IMR-90 (cell line): Measurements from ENCODE around the gene CAMK2B. TPM values are rescaled to one million over a fixed set of nuclear protein-coding genes. Genes with fewer than 3 reads are reported as not detected.

Experiments used
- ATAC-seq: fragments of 200-7000 bp; cut with Tn5 transposase; 2 replicates; pipeline ENCODE4 v1.9.1; 2020; ENCODE audit warnings: low read depth, mild to moderate bottlenecking, moderate library complexity
- BruUV-seq: library from RNA; stranded (reverse); fragments of 400-500 nt; replicated peaks from 2 replicates; lab custom pipeline; 2021; lab: Mats Ljungman, UMichigan
- CTCF ChIA-PET: fragments of 300-600 bp; formaldehyde crosslinking; extraction: SDS; loops from one replicate; lab custom pipeline; 2021; ENCODE audit warnings: antibody characterized with exemption; lab: Yijun Ruan, JAX
- POLR2A ChIA-PET: fragments of 300-600 bp; sonication (Branson Sonifier 250); formaldehyde crosslinking; loops from one replicate; lab custom pipeline; 2022; ENCODE audit warnings: antibody characterized with exemption; ENCODE audit not compliant: unreplicated experiment; lab: Charles Lee
- DNase-seq: peaks from one replicate; pipeline ENCODE4 v3.0.0; 2013
- H2AFZ ChIP-seq: replicated peaks from 2 replicates; pipeline ENCODE3; 2013; ENCODE audit warnings: low read length, mild to moderate bottlenecking; ENCODE audit not compliant: poor library complexity
- H2AK5ac ChIP-seq: 2 replicates; pipeline ENCODE4 v1.6.1; 2013; ENCODE audit warnings: low read depth, low read length, inconsistent platforms
- H2AK9ac ChIP-seq: replicated peaks from 2 replicates; pipeline ENCODE3; 2013; ENCODE audit warnings: mild to moderate bottlenecking, low read depth, low read length, moderate library complexity; ENCODE audit not compliant: poor library complexity
- H2BK120ac ChIP-seq: 2 replicates; pipeline ENCODE4 v1.6.1; 2013; ENCODE audit warnings: low read depth, low read length, inconsistent platforms
- H2BK15ac ChIP-seq: 3 replicates; pipeline ENCODE4 v1.6.1; 2013; ENCODE audit warnings: low read depth, low read length, inconsistent platforms
- H2BK20ac ChIP-seq: 2 replicates; pipeline ENCODE4 v1.6.1; 2013; ENCODE audit warnings: low read depth, mild to moderate bottlenecking, inconsistent platforms, low read length, moderate library complexity
- H2BK5ac ChIP-seq: 2 replicates; pipeline ENCODE4 v1.6.1; 2013; ENCODE audit warnings: mild to moderate bottlenecking, low read depth, low read length, inconsistent platforms; ENCODE audit not compliant: poor library complexity, severe bottlenecking
- H3K14ac ChIP-seq: replicated peaks from 2 replicates; pipeline ENCODE4 v1.6.1; 2013; ENCODE audit warnings: low read depth, low read length, inconsistent platforms
- H3K18ac ChIP-seq: 2 replicates; pipeline ENCODE4 v1.6.1; 2013; ENCODE audit warnings: low read depth, low read length, control low read depth
- H3K23ac ChIP-seq: 2 replicates; pipeline ENCODE4 v1.6.1; 2013; ENCODE audit warnings: low read depth, low read length, inconsistent platforms
- H3K27ac ChIP-seq: 2 replicates; pipeline ENCODE4 v1.5.1; 2013; ENCODE audit warnings: mild to moderate bottlenecking, control low read depth, low read length; ENCODE audit not compliant: insufficient read depth
- H3K27me3 ChIP-seq: 2 replicates; pipeline ENCODE4 v1.6.1; 2013; ENCODE audit warnings: low read length; ENCODE audit not compliant: control insufficient read depth, insufficient read depth
- H3K36me3 ChIP-seq: 2 replicates; pipeline ENCODE4 v1.6.1; 2013; ENCODE audit warnings: low read length, mixed read lengths; ENCODE audit not compliant: control insufficient read depth, insufficient read depth
- H3K4ac ChIP-seq: 2 replicates; pipeline ENCODE4 v1.6.1; 2013; ENCODE audit warnings: low read depth, low read length, inconsistent platforms
- H3K4me1 ChIP-seq: 2 replicates; pipeline ENCODE4 v1.6.1; 2013; ENCODE audit warnings: low read length, mixed read lengths; ENCODE audit not compliant: control insufficient read depth, insufficient read depth
- H3K4me2 ChIP-seq: 2 replicates; pipeline ENCODE4 v1.6.1; 2013; ENCODE audit warnings: low read depth, mild to moderate bottlenecking, control low read depth, low read length, moderate library complexity
- H3K4me3 ChIP-seq: 2 replicates; pipeline ENCODE4 v1.5.1; 2013; ENCODE audit warnings: low read depth, mild to moderate bottlenecking, control low read depth, low read length, moderate library complexity; ENCODE audit not compliant: insufficient read depth
- H3K56ac ChIP-seq: 2 replicates; pipeline ENCODE4 v1.6.1; 2013; ENCODE audit warnings: low read length, inconsistent platforms; ENCODE audit not compliant: insufficient read depth; ENCODE audit errors: extremely low read depth
- H3K79me1 ChIP-seq, 2 experiments: 2 replicates each; pipeline ENCODE4 v1.6.1; 2013; ENCODE audit warnings: low read length in 2 of 2, inconsistent platforms in 1 of 2, low read depth in 1 of 2
- H3K9ac ChIP-seq: 2 replicates; pipeline ENCODE4 v1.6.1; 2013; ENCODE audit warnings: low read depth, low read length, control low read depth
- H3K9me1 ChIP-seq: 2 replicates; pipeline ENCODE4 v1.6.1; 2013; ENCODE audit warnings: low read length, inconsistent platforms; ENCODE audit not compliant: insufficient read depth
- H3K9me3 ChIP-seq: 2 replicates; pipeline ENCODE4 v1.6.1; 2013; ENCODE audit warnings: low read length; ENCODE audit not compliant: control insufficient read depth, insufficient read depth
- H4K20me1 ChIP-seq: 2 replicates; pipeline ENCODE4 v1.6.1; 2013; ENCODE audit warnings: low read length, inconsistent platforms; ENCODE audit not compliant: insufficient read depth
- H4K5ac ChIP-seq: 2 replicates; pipeline ENCODE4 v1.6.1; 2013; ENCODE audit warnings: mild to moderate bottlenecking, low read depth, low read length, control low read depth
- H4K8ac ChIP-seq, 2 experiments: 2 replicates each; pipeline ENCODE4 v1.6.1; 2013; ENCODE audit warnings: low read depth in 2 of 2, low read length in 2 of 2, control low read depth in 1 of 2, inconsistent platforms in 1 of 2
- H4K91ac ChIP-seq: 2 replicates; pipeline ENCODE4 v1.6.1; 2013; ENCODE audit warnings: low read depth, low read length, inconsistent platforms; ENCODE audit not compliant: insufficient read depth
- MAFK ChIP-seq: IDR thresholded peaks from 2 replicates; pipeline ENCODE4 v1.6.1; 2012; ENCODE audit warnings: low read depth, low read length, improper control_type of control experiment
- WGBS, 2 experiments: methylation state at CpG; one replicate each; pipeline versions ENCODE4 v1.1.5 to v1.1.7; 2013; ENCODE audit warnings: missing lambda C conversion rate in 2 of 2; ENCODE audit not compliant: insufficient read length in 1 of 2; ENCODE audit errors: extremely low coverage in 2 of 2; 5-methylcytosine and 5-hydroxymethylcytosine counted together
- dilution Hi-C: fragments of 300-500 bp; cut with HindIII; formaldehyde crosslinking; loops from one replicate; pipeline ENCODE4 v1.14.3; 2018; ENCODE audit warnings: low sequenced_read_pairs; ENCODE audit not compliant: unreplicated experiment
- in situ Hi-C: fragments of 300-500 bp; cut with MboI; formaldehyde crosslinking; loops from 3 replicates; pipeline ENCODE4 v1.14.3; 2019; ENCODE audit warnings: low sequenced_read_pairs, inconsistent platforms, mixed read lengths
- intact Hi-C: fragments of 100-400 bp; cut with micrococcal nuclease; formaldehyde crosslinking; loops from 2 replicates; pipeline ENCODE4 v1.10.0; 2022
- polyA plus RNA-seq, 3 experiments: library from polyadenylated mRNA; depleted of rRNA; stranded (reverse); fragments of >200 nt; gene quantifications; 2 replicates each; pipeline ENCODE4 v1.2.3, GENCODE V29; 2012; ENCODE audit warnings: low replicate concordance in 1 of 3
- total RNA-seq: library from RNA; depleted of rRNA; stranded (reverse); fragments of >200 nt; gene quantifications from 2 replicates; pipeline ENCODE4 v1.2.3, GENCODE V29; 2012
- TF ChIP-seq, protein P1 (sequence below): fragments of 150-350 bp; IDR thresholded peaks from 2 replicates; pipeline ENCODE4 v1.6.1; 2017; ENCODE audit warnings: mild to moderate bottlenecking, antibody characterized with exemption, low read length, low read depth
- TF ChIP-seq, protein P2 (sequence below): conservative IDR thresholded peaks from 2 replicates; pipeline ENCODE4 v1.5.1; 2012; ENCODE audit warnings: mild to moderate bottlenecking, low read depth, low read length, improper control_type of control experiment

CAMK2B gene
- total and polyA plus RNA-seq, 2 of the 4 experiments (the other 2 are of a cell fraction): 0.18 to 0.36 TPM

DNA sequence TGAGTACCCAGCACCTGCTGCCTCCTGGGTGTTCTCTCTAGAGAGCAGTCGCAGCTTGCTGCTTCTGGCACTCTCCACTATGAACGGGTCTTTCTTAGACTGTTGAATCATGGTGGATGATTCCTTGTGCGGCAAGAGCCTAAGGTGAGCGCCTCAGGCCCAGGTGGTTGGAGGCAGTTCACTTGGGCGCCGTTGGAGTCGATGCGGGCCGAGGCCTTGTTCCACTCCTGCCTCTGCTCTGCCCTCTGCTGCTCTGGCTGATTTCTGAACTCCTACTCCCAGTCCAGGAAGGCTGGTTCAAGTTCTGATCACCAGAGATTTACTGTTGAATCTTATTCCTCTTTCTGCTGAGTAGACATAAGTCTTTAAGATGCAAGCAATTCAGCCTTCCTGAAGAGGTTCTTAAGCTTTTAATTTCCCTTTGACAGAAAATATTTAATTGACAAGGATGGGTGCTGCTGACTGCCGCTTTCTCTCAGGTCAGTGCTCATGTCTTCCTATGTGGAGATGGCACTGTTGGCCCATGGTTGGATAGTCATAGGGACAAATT, 114.2 kb downstream of the CAMK2B start:
- Histone ChIP-seq H3K4me3 (no peak overlapping the region), H3K4ac (no peak overlapping the region), H3K9me3 (no peaks in the 10 kb centered on the region), H2BK20ac (no peak overlapping the region), H3K4me1 (no peaks in the 10 kb centered on the region), H3K56ac (no peak overlapping the region), H2BK15ac (no peak overlapping the region), H4K5ac (no peak overlapping the region), H2BK5ac (no peak overlapping the region), H4K91ac (no peak overlapping the region), H3K9me1 (no peaks in the 10 kb centered on the region; the same call in 1 of the 2 replicates), H3K23ac (no peak overlapping the region), H2AFZ (no peak overlapping the region), H3K18ac (no peak overlapping the region), H3K79me1 (peaks cover 11 to 30% of the 10 kb centered on the region in 2 experiments), H2AK9ac (no peak overlapping the region), H4K20me1 (peaks cover 16% of the 10 kb centered on the region), H3K36me3 (peaks cover 68% of the 10 kb centered on the region), H4K8ac (no peak overlapping the region), H2AK5ac (no peak overlapping the region), H3K27ac (no peak overlapping the region), H2BK120ac (no peak overlapping the region), H3K4me2 (no peak overlapping the region), H3K9ac (no peak overlapping the region), H3K14ac (no peak overlapping the region), H3K27me3 (no peaks in the 10 kb centered on the region)
- intact Hi-C loops (no loop called here), dilution Hi-C loops (no loop called here), in situ Hi-C loops (no loop called here)
- ATAC-seq (no peak), DNase-seq (no peak)
- ChIA-PET CTCF (no interaction called here), POLR2A (interaction anchor here (0.5 kb wide), 1 partner anchor 9 kb away, joined by 5 read pairs; no protein-coding TSS in a partner anchor)
- WGBS, 2 experiments: 100% methylated on average over 1 of the region's 10 CpGs; no CpG with 5 or more reads in 1 of the 2 experiments
- BruUV-seq: no TSS peak
- TF ChIP-seq, protein P1, sequence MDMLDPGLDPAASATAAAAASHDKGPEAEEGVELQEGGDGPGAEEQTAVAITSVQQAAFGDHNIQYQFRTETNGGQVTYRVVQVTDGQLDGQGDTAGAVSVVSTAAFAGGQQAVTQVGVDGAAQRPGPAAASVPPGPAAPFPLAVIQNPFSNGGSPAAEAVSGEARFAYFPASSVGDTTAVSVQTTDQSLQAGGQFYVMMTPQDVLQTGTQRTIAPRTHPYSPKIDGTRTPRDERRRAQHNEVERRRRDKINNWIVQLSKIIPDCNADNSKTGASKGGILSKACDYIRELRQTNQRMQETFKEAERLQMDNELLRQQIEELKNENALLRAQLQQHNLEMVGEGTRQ: no peak
- TF ChIP-seq, protein P2, sequence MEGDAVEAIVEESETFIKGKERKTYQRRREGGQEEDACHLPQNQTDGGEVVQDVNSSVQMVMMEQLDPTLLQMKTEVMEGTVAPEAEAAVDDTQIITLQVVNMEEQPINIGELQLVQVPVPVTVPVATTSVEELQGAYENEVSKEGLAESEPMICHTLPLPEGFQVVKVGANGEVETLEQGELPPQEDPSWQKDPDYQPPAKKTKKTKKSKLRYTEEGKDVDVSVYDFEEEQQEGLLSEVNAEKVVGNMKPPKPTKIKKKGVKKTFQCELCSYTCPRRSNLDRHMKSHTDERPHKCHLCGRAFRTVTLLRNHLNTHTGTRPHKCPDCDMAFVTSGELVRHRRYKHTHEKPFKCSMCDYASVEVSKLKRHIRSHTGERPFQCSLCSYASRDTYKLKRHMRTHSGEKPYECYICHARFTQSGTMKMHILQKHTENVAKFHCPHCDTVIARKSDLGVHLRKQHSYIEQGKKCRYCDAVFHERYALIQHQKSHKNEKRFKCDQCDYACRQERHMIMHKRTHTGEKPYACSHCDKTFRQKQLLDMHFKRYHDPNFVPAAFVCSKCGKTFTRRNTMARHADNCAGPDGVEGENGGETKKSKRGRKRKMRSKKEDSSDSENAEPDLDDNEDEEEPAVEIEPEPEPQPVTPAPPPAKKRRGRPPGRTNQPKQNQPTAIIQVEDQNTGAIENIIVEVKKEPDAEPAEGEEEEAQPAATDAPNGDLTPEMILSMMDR: no peak
- TF ChIP-seq MAFK: peak; percentile 76
